HEK293 (cell line): ENCODE results near the gene TTN.

ENCODE experiments used
- CTCF ChIA-PET: fragments of 350-600 bp; formaldehyde crosslinking; extraction: SDS; loops from one replicate; lab custom pipeline; 2021; ENCODE audit warnings: antibody characterized with exemption; lab: Yijun Ruan, JAX
- POLR2A ChIA-PET: fragments of 300-600 bp; formaldehyde crosslinking; extraction: SDS; loops from one replicate; lab custom pipeline; 2020; ENCODE audit warnings: antibody characterized with exemption, inconsistent platforms; lab: Yijun Ruan, JAX
- H3K27ac ChIP-seq: fragments of 200-500 bp; sonication (Bioruptor generic); 2 replicates; pipeline ENCODE4 v1.5.1; 2014; ENCODE audit warnings: low read depth, low read length, control low read depth, inconsistent platforms; ENCODE audit errors: extremely low read depth
- H3K36me3 ChIP-seq, 2 experiments: fragments of 200-500 bp in 1 of 2; sonication (Bioruptor generic) in 1 of 2; 1 replicate in 1 of 2; 2 replicates in 1 of 2; pipeline ENCODE4 v1.5.1; 2014 to 2017; ENCODE audit warnings: inconsistent platforms in 2 of 2, low read length in 2 of 2; ENCODE audit not compliant: control insufficient read depth in 2 of 2, insufficient read depth in 1 of 2
- H3K4me1 ChIP-seq: fragments of 200-500 bp; sonication (Bioruptor generic); 2 replicates; pipeline ENCODE4 v1.5.1; 2014; ENCODE audit warnings: mild to moderate bottlenecking, low read length, inconsistent platforms; ENCODE audit not compliant: control insufficient read depth, insufficient read depth
- H3K4me3 ChIP-seq: 2 replicates; pipeline ENCODE4 v1.5.1; 2011; ENCODE audit warnings: low read depth, mild to moderate bottlenecking, control low read depth, low read length, moderate library complexity
- H3K9me3 ChIP-seq: fragments of 200-500 bp; sonication (Bioruptor generic); 2 replicates; pipeline ENCODE4 v1.5.1; 2014; ENCODE audit warnings: low read depth, low read length, inconsistent platforms; ENCODE audit not compliant: control insufficient read depth, insufficient read depth
- BCL11B ChIP-seq: fragments of 450-650 bp; formaldehyde crosslinking; IDR thresholded peaks from 2 replicates; pipeline ENCODE4 v1.5.1; 2016; ENCODE audit warnings: low read depth, missing biosample characterization, missing genetic modification characterization
- CTCF ChIP-seq: fragments of 450-650 bp; formaldehyde crosslinking; IDR thresholded peaks from 2 replicates; pipeline ENCODE4 v1.5.1; 2016; ENCODE audit warnings: missing biosample characterization, missing genetic modification characterization
- GLIS1 ChIP-seq: fragments of 450-650 bp; formaldehyde crosslinking; IDR thresholded peaks from 2 replicates; pipeline ENCODE4 v1.5.1; 2016; ENCODE audit warnings: missing biosample characterization, missing genetic modification characterization
- GLIS2 ChIP-seq: fragments of 450-650 bp; formaldehyde crosslinking; IDR thresholded peaks from 2 replicates; pipeline ENCODE4 v1.5.1; 2016; ENCODE audit warnings: missing biosample characterization, missing genetic modification characterization
- KLF8 ChIP-seq: fragments of 450-650 bp; formaldehyde crosslinking; IDR thresholded peaks from 2 replicates; pipeline ENCODE4 v1.5.1; 2016; ENCODE audit warnings: missing biosample characterization, missing genetic modification characterization
- PRDM4 ChIP-seq: fragments of 450-650 bp; formaldehyde crosslinking; IDR thresholded peaks from 2 replicates; pipeline ENCODE4 v1.5.1; 2017; ENCODE audit warnings: missing biosample characterization, missing genetic modification characterization
- SP3 ChIP-seq: fragments of 450-650 bp; formaldehyde crosslinking; IDR thresholded peaks from 2 replicates; pipeline ENCODE4 v1.5.1; 2016; ENCODE audit warnings: missing biosample characterization, missing genetic modification characterization
- ZBTB21 ChIP-seq: fragments of 450-650 bp; formaldehyde crosslinking; IDR thresholded peaks from 2 replicates; pipeline ENCODE4 v1.5.1; 2017; ENCODE audit warnings: missing biosample characterization, missing genetic modification characterization
- ZFP37 ChIP-seq: fragments of 450-650 bp; formaldehyde crosslinking; IDR thresholded peaks from 2 replicates; pipeline ENCODE4 v1.5.1; 2016; ENCODE audit warnings: missing biosample characterization, missing genetic modification characterization
- ZNF10 ChIP-seq: fragments of 450-650 bp; formaldehyde crosslinking; IDR thresholded peaks from 2 replicates; pipeline ENCODE4 v1.5.1; 2017; ENCODE audit warnings: missing biosample characterization, missing genetic modification characterization
- ZNF121 ChIP-seq: fragments of 450-650 bp; formaldehyde crosslinking; IDR thresholded peaks from 2 replicates; pipeline ENCODE4 v1.5.1; 2016; ENCODE audit warnings: missing biosample characterization, missing genetic modification characterization
- ZNF157 ChIP-seq: fragments of 450-650 bp; formaldehyde crosslinking; IDR thresholded peaks from 2 replicates; pipeline ENCODE4 v1.5.1; 2016; ENCODE audit warnings: missing biosample characterization, missing genetic modification characterization
- ZNF16 ChIP-seq: fragments of 450-650 bp; formaldehyde crosslinking; IDR thresholded peaks from 2 replicates; pipeline ENCODE4 v1.5.1; 2016; ENCODE audit warnings: low read depth, missing biosample characterization, missing genetic modification characterization
- ZNF2 ChIP-seq: fragments of 450-650 bp; formaldehyde crosslinking; IDR thresholded peaks from 2 replicates; pipeline ENCODE4 v1.5.1; 2016; ENCODE audit warnings: missing biosample characterization, missing genetic modification characterization
- ZNF248 ChIP-seq: fragments of 450-650 bp; formaldehyde crosslinking; IDR thresholded peaks from 2 replicates; pipeline ENCODE4 v1.5.1; 2017; ENCODE audit warnings: missing biosample characterization, missing genetic modification characterization
- ZNF26 ChIP-seq: fragments of 450-650 bp; formaldehyde crosslinking; IDR thresholded peaks from 2 replicates; pipeline ENCODE4 v1.5.1; 2016; ENCODE audit warnings: missing biosample characterization, missing genetic modification characterization
- ZNF341 ChIP-seq: fragments of 450-650 bp; formaldehyde crosslinking; IDR thresholded peaks from 2 replicates; pipeline ENCODE4; 2016; ENCODE audit warnings: low read depth, missing biosample characterization, missing genetic modification characterization
- ZNF354C ChIP-seq: fragments of 450-650 bp; formaldehyde crosslinking; IDR thresholded peaks from 2 replicates; pipeline ENCODE4 v1.5.1; 2016; ENCODE audit warnings: missing biosample characterization, missing genetic modification characterization, low read depth, borderline replicate concordance
- ZNF404 ChIP-seq: fragments of 450-650 bp; formaldehyde crosslinking; IDR thresholded peaks from 2 replicates; pipeline ENCODE4 v1.5.1; 2017; ENCODE audit warnings: missing biosample characterization, missing genetic modification characterization
- ZNF521 ChIP-seq: fragments of 450-650 bp; formaldehyde crosslinking; IDR thresholded peaks from 2 replicates; pipeline ENCODE4 v1.5.1; 2017; ENCODE audit warnings: missing biosample characterization, mild to moderate bottlenecking, missing genetic modification characterization
- ZNF530 ChIP-seq: fragments of 450-650 bp; formaldehyde crosslinking; IDR thresholded peaks from 2 replicates; pipeline ENCODE4 v1.5.1; 2016; ENCODE audit warnings: low read depth, missing biosample characterization, missing genetic modification characterization
- ZNF544 ChIP-seq: fragments of 450-650 bp; formaldehyde crosslinking; IDR thresholded peaks from 2 replicates; pipeline ENCODE4 v1.5.0; 2017; ENCODE audit warnings: missing biosample characterization, missing genetic modification characterization
- ZNF555 ChIP-seq: fragments of 450-650 bp; formaldehyde crosslinking; conservative IDR thresholded peaks from 2 replicates; pipeline ENCODE4 v1.5.1; 2017; ENCODE audit warnings: missing biosample characterization, mild to moderate bottlenecking, missing genetic modification characterization, inconsistent platforms
- ZNF571 ChIP-seq: fragments of 450-650 bp; formaldehyde crosslinking; IDR thresholded peaks from 2 replicates; pipeline ENCODE4 v1.5.0; 2017; ENCODE audit warnings: missing biosample characterization, missing genetic modification characterization
- ZNF654 ChIP-seq: fragments of 450-650 bp; formaldehyde crosslinking; IDR thresholded peaks from 2 replicates; pipeline ENCODE4 v1.5.1; 2016; ENCODE audit warnings: low read depth, missing biosample characterization, missing genetic modification characterization
- ZNF664 ChIP-seq: fragments of 450-650 bp; formaldehyde crosslinking; IDR thresholded peaks from 2 replicates; pipeline ENCODE4 v1.5.1; 2016; ENCODE audit warnings: missing biosample characterization, missing genetic modification characterization
- ZNF677 ChIP-seq: fragments of 450-650 bp; IDR thresholded peaks from 2 replicates; pipeline ENCODE4 v1.5.0; 2018; ENCODE audit warnings: missing biosample characterization, mild to moderate bottlenecking, missing genetic modification characterization, moderate library complexity
- ZNF777 ChIP-seq: fragments of 450-650 bp; formaldehyde crosslinking; IDR thresholded peaks from 2 replicates; pipeline ENCODE4 v1.5.1; 2017; ENCODE audit warnings: missing biosample characterization, missing genetic modification characterization, borderline replicate concordance
- ZNF785 ChIP-seq: fragments of 450-650 bp; formaldehyde crosslinking; IDR thresholded peaks from 2 replicates; pipeline ENCODE4 v1.5.1; 2016; ENCODE audit warnings: missing biosample characterization, missing genetic modification characterization
- ZNF843 ChIP-seq: fragments of 450-650 bp; formaldehyde crosslinking; IDR thresholded peaks from 2 replicates; pipeline ENCODE4 v1.5.1; 2016; ENCODE audit warnings: missing biosample characterization, missing genetic modification characterization
- ZSCAN18 ChIP-seq: fragments of 450-650 bp; formaldehyde crosslinking; IDR thresholded peaks from 2 replicates; pipeline ENCODE4 v1.5.1; 2016; ENCODE audit warnings: missing biosample characterization, missing genetic modification characterization
- ZSCAN23 ChIP-seq: fragments of 450-650 bp; formaldehyde crosslinking; IDR thresholded peaks from 2 replicates; pipeline ENCODE4 v1.5.1; 2016; ENCODE audit warnings: missing biosample characterization, missing genetic modification characterization

TTN gene

GRCh38 chr2:178700922-178701342, 106.3 kb downstream of the TTN start:
- ChIA-PET CTCF (interaction anchor here (0.6 to 2.4 kb wide), 27 partner anchors 9 to 1881 kb away, joined by 3 to 28 read pairs (median 4); no protein-coding TSS in a partner anchor), POLR2A (no interaction called here)
- Histone ChIP-seq H3K4me1 (no peaks in the 10 kb centered on the region), H3K9me3 (no peaks in the 10 kb centered on the region), H3K27ac (no peak overlapping the region), H3K36me3 (no peaks in the 10 kb centered on the region), H3K4me3 (no peak overlapping the region)
- TF ChIP-seq PRDM4 (no peak), ZNF664 (peak; percentile 60), ZNF555 (tag by site-specific recombination) (no peak), ZNF544 (no peak), ZNF121 (tag by site-specific recombination) (no peak), ZNF404 (no peak), ZNF521 (tag by site-specific recombination) (no peak), CTCF (peak; percentile 54), ZNF530 (tag by site-specific recombination) (no peak), ZNF843 (tag by site-specific recombination) (no peak), ZNF571 (tag by site-specific recombination) (no peak), ZNF10 (no peak), ZNF654 (peak; percentile 28; the same call in 1 of the 2 replicates), ZNF157 (tag by site-specific recombination) (no peak), ZSCAN23 (tag by site-specific recombination) (no peak)

GRCh38 chr2:178700136-178700535, 107.1 kb downstream of the TTN start:
- Histone ChIP-seq H3K27ac (no peak overlapping the region), H3K4me1 (no peaks in the 10 kb centered on the region), H3K9me3 (no peaks in the 10 kb centered on the region)
- TF ChIP-seq ZNF341 (tag by site-specific recombination) (no peak), ZNF16 (tag by site-specific recombination) (no peak), GLIS1 (no peak), ZNF677 (tag by site-specific recombination) (no peak), ZNF354C (no peak), ZNF664 (no peak), ZNF777 (tag by site-specific recombination) (no peak), ZNF2 (no peak), ZNF785 (tag by site-specific recombination) (no peak), ZBTB21 (no peak), ZFP37 (tag by site-specific recombination) (no peak), ZNF248 (tag by site-specific recombination) (no peak), BCL11B (tag by site-specific recombination) (no peak), SP3 (tag by site-specific recombination) (no peak), ZNF26 (no peak), ZSCAN18 (no peak), GLIS2 (tag by site-specific recombination) (no peak), KLF8 (tag by site-specific recombination) (no peak)
- TF ChIP-seq, all 188 proteins: peak for 0
- no peaks in the 10 kb centered on the region for H3K36me3 ChIP-seq
- ChIA-PET CTCF (interaction anchor here (0.6 to 2.4 kb wide), 27 partner anchors 9 to 1881 kb away, joined by 3 to 28 read pairs (median 4); no protein-coding TSS in a partner anchor), POLR2A (no interaction called here)
- H3K4me3 ChIP-seq = no peak overlapping the region
